LNCaP clone FGC (cell line): ENCODE results near the gene PRX.
A peak's percentile ranks its signal among the peaks of the same experiment; 100 is the strongest.

Experiments
- DNase-seq: peaks from one replicate; pipeline ENCODE4 v3.0.0-alpha.2; 2011; ENCODE audit warnings: low read depth
- H3K4me3 ChIP-seq: 2 replicates; pipeline ENCODE4 v1.5.1; 2011; ENCODE audit warnings: mild to moderate bottlenecking, low read depth, low read length, control low read depth
- CTCF ChIP-seq: IDR thresholded peaks from 2 replicates; pipeline ENCODE4 v1.5.1; 2012; ENCODE audit warnings: mild to moderate bottlenecking; ENCODE audit not compliant: control insufficient read depth, insufficient read depth; ENCODE audit errors: extremely low read depth

PRX gene

DNA sequence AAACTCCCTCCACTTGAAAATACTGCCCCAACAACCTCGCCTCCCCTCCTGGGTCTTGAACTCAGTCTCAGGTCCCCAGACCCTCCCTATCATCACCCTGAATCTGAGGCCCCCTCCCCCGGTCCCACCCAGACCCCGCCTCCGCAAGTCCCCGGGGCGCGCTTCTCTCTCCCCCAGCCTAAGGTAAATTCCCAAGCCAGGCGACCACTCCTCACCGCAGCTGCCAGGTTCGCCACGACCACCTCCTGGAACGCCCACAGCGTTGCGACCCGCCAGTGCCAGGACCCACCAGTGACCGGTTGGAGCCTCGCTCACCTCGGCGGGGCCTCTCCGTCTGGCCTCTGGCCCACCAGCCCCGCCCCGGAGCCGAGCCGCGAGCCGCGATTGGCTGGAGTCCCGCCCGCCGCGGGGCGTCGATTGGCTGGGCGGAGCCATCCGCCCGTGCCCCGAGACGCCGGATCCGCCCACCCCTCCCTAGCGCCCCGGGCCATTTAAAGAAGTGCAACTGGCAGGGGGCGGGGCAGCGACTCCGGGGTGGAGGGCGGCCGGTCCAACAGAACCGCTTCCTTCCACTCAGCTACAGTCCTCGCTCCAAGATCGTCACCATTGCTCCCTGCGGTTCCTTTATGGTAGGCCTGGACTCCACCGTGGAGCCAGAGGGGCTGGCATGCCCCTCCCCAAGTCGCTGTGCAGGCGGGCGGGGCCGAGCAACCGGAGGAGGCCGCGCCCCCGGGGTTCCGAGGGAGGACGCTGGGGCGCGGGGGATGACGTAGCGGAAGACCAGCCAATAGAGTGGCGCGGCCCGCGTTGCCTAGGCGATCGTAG, 31.0 kb upstream of the PRX start, which contains the start of gene SERTAD3:
TSS of gene SERTAD3 (minus strand) at position 336 of the 825 bp plus-strand sequence. CDS start 2,255 bp downstream, outside the sequence.
- DNase-seq, result peak; percentile 66
- H3K4me3 ChIP-seq, result peak within 1 kb of the TSS; percentile 95
- no peak for TF ChIP-seq CTCF

DNA sequence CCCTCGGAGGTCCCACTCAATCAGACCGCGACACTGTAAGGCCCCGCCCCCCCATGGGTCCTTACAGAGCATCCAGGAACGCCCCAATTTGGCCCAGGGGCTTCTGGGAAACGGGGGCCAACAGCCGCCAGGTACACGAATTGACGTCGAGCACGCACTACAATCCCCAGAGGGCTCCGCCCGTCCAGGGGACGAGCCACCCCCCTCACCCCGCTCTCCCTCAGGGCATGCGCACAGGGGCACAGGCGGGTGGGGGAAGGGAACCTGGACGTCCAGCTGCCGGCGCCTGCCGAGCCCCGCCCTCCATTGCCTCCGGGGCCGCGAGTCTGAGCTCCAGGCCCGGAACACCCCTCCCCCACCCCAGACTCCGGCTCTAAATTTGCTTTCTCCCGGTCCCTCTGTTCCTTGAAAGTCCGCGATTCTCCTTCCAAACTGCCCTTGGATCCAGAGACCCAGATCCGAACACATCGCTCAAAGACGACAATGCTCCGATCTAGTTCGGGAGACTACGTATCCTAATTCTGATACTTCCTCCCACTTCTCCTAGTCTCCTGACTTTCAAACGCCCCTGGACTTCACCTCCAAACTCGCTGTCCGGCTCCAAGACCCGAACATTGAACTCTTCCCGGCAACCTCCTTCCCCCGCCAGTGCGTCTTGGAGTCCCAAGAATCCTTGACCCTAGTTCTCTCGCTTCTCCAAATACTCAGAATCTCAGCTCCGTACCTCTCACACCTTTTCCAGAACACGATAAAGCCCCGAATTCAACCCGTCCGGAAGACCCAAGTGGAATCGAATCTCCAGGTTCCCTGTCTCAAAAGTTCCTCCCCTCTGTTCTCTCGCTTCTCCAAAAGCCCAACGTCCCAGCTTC, 30.2 kb upstream of the PRX start:
- H3K4me3 ChIP-seq, result peak overlapping the region; percentile 95
- TF ChIP-seq CTCF, result no peak
- DNase-seq, result peak; percentile 99

DNA sequence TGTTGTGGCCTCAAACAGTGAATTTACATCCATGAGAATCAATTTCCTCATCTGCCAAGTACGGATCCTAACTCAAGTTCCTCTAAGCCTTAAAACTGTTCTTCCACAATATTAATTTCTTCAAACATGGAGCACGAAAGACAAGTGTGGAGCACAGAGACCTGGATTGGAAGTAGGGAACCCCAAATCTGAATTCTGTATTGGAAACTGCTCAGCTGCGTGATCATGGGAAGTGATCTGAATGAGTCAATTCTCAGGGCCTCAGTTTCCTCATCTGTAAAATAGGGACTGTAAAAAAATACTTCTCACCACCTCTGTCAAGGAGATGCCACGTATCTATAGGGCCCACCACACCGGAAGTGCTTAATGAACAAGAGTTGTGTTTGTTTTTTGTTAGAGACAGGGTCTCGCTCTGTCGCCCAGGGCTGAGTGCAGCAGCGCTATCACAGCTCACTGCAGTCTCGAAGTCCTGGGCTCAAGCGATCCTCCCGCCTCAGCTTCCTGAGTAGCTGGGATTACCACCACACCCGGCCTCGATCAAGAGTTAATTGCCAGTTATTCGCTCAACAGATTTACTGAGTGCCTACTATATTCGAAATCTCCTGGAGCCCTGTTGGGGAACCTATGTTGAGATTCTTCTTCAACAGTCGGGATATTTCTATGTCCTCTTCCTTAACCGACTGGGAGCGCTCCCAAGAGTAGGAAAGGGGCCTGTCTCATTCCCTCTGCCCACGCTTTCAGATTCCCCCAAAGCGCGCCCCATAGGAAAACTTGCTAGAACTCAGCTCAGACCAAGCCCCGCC, 29.4 kb upstream of the PRX start:
- H3K4me3 ChIP-seq, result peak overlapping the region; percentile 95
- no peak for DNase-seq
- TF ChIP-seq CTCF, result no peak

- no peak for TF ChIP-seq CTCF
- peak overlapping the region; percentile 95; the same call in 1 of the 2 replicates for H3K4me3 ChIP-seq
- DNase-seq, result no peak
Measured at GRCh38 chr19:40441719-40442253, 28.6 kb upstream of the PRX start.

DNA sequence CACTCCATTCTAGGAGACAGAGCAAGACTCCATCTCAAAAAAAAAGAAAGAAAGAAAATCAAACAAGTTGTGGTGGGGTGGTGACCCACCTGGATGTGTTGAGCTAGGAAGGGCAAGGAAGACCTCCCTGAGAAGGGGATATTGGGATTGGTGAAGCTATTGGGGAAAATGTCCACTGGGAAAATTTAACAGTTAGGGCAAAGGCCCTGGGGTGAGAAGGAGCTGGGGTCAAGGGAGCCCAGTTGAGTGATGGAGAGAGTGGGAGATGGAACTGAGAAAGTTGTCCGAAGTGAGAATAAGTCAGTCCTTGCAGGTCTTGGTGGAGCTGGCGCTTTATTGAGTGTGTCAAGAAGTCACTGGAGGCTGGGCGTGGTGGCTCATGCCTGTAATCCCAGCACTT, 25.1 kb upstream of the PRX start:
- DNase-seq, result no peak
- no peak overlapping the region for H3K4me3 ChIP-seq
- no peak for TF ChIP-seq CTCF
